ENCODE measurements around the gene GID4. TPM values are rescaled to one million over a fixed set of nuclear protein-coding genes. Genes with fewer than 3 reads are reported as not detected.
A peak's percentile ranks its signal among the peaks of the same experiment; 100 is the strongest.

Gene GID4
- total and polyA plus RNA-seq, 2 donors (not counting 1 experiment from before 2014, with no cell fraction given) = 9.0 to 10.2 TPM

GRCh38 chr17:18043491-18043890 is 4.3 kb downstream of the GID4 start:
- TF ChIP-seq CTCF (conservative IDR thresholded peaks at IDR 0.05 in 1 of 2, IDR thresholded peaks at IDR 0.05 in 1 of 2; ENCODE audit: low read depth in 1 of 2, low read length in 2 of 2) = peak in 1 of 2 donors; percentile 29
- no peak for TF ChIP-seq EZH2 (IDR thresholded peaks at IDR 0.05; ENCODE audit: low read length, missing control alignments)
- H2AFZ ChIP-seq (ENCODE audit: low read length) = no peak overlapping the region
- H3K27me3 ChIP-seq (ENCODE audit: control insufficient read depth, insufficient read depth, low read length) = no peaks in the 10 kb centered on the region
- H3K9me3 ChIP-seq (ENCODE audit: control insufficient read depth, insufficient read depth, low read depth, low read length) = no peaks in the 10 kb centered on the region
- no peak overlapping the region for H3K9ac ChIP-seq (ENCODE audit: insufficient read depth, low read length)
- H3K4me2 ChIP-seq (ENCODE audit: extremely low read depth, insufficient read depth, low read length) = no peak overlapping the region
- H3K27ac ChIP-seq (ENCODE audit: insufficient read depth, low read length) = no peak overlapping the region
- H3K4me3 ChIP-seq (replicated peaks in 1 of 4; ENCODE audit: control extremely low read depth in 1 of 4, insufficient read depth in 1 of 4, low read depth in 3 of 4, low read length in 4 of 4) = no peak overlapping the region
- H4K20me1 ChIP-seq (ENCODE audit: control insufficient read depth, extremely low read depth, insufficient read depth, low read length) = no peaks in the 10 kb centered on the region
- H3K4me1 ChIP-seq (ENCODE audit: control insufficient read depth, extremely low read depth, insufficient read depth, low read length) = peaks cover 6% of the 10 kb centered on the region
- H3K36me3 ChIP-seq (ENCODE audit: control insufficient read depth, insufficient read depth, low read length) = peaks cover 2% of the 10 kb centered on the region
- peaks cover 1% of the 10 kb centered on the region for H3K79me2 ChIP-seq (ENCODE audit: control insufficient read depth, insufficient read depth, low read length)
- peak; percentile 24 to 40 for DNase-seq (ENCODE audit: low read depth in 2 of 2)

GRCh38 chr17:18044609-18045008 is 5.4 kb downstream of the GID4 start:
- Histone ChIP-seq H3K9me3 (ENCODE audit: control insufficient read depth, insufficient read depth, low read depth, low read length) (no peaks in the 10 kb centered on the region), H3K79me2 (ENCODE audit: control insufficient read depth, insufficient read depth, low read length) (no peaks in the 10 kb centered on the region), H3K27me3 (ENCODE audit: control insufficient read depth, insufficient read depth, low read length) (no peaks in the 10 kb centered on the region), H4K20me1 (ENCODE audit: control insufficient read depth, extremely low read depth, insufficient read depth, low read length) (no peaks in the 10 kb centered on the region), H3K4me2 (ENCODE audit: extremely low read depth, insufficient read depth, low read length) (no peak overlapping the region), H2AFZ (ENCODE audit: low read length) (no peak overlapping the region), H3K9ac (ENCODE audit: insufficient read depth, low read length) (no peak overlapping the region), H3K27ac (ENCODE audit: insufficient read depth, low read length) (no peak overlapping the region), H3K36me3 (ENCODE audit: control insufficient read depth, insufficient read depth, low read length) (peaks cover 2% of the 10 kb centered on the region), H3K4me1 (ENCODE audit: control insufficient read depth, extremely low read depth, insufficient read depth, low read length) (peaks cover 6% of the 10 kb centered on the region), H3K4me3 (replicated peaks in 1 of 4; ENCODE audit: control extremely low read depth in 1 of 4, insufficient read depth in 1 of 4, low read depth in 3 of 4, low read length in 4 of 4) (no peak overlapping the region)
- no peak for DNase-seq (ENCODE audit: low read depth in 2 of 2)
- TF ChIP-seq CTCF (conservative IDR thresholded peaks at IDR 0.05 in 1 of 2, IDR thresholded peaks at IDR 0.05 in 1 of 2; ENCODE audit: low read depth in 1 of 2, low read length in 2 of 2) (no peak), EZH2 (IDR thresholded peaks at IDR 0.05; ENCODE audit: low read length, missing control alignments) (no peak)

GRCh38 chr17:18045691-18046350 is 6.6 kb downstream of the GID4 start:
- no peak overlapping the region for H3K4me3 ChIP-seq (replicated peaks in 1 of 4; ENCODE audit: control extremely low read depth in 1 of 4, insufficient read depth in 1 of 4, low read depth in 3 of 4, low read length in 4 of 4)
- no peak overlapping the region for H3K27ac ChIP-seq (ENCODE audit: insufficient read depth, low read length)
- H2AFZ ChIP-seq (ENCODE audit: low read length) = no peak overlapping the region
- DNase-seq (ENCODE audit: low read depth in 2 of 2) = no peak
- H3K4me2 ChIP-seq (ENCODE audit: extremely low read depth, insufficient read depth, low read length) = no peak overlapping the region
- H3K79me2 ChIP-seq (ENCODE audit: control insufficient read depth, insufficient read depth, low read length) = no peaks in the 10 kb centered on the region
- TF ChIP-seq CTCF (conservative IDR thresholded peaks at IDR 0.05 in 1 of 2, IDR thresholded peaks at IDR 0.05 in 1 of 2; ENCODE audit: low read depth in 1 of 2, low read length in 2 of 2) (no peak), EZH2 (IDR thresholded peaks at IDR 0.05; ENCODE audit: low read length, missing control alignments) (no peak)
- peaks cover 2% of the 10 kb centered on the region for H3K36me3 ChIP-seq (ENCODE audit: control insufficient read depth, insufficient read depth, low read length)
- no peak overlapping the region for H3K9ac ChIP-seq (ENCODE audit: insufficient read depth, low read length)
- no peaks in the 10 kb centered on the region for H4K20me1 ChIP-seq (ENCODE audit: control insufficient read depth, extremely low read depth, insufficient read depth, low read length)
- H3K4me1 ChIP-seq (ENCODE audit: control insufficient read depth, extremely low read depth, insufficient read depth, low read length) = peaks cover 2% of the 10 kb centered on the region
- no peaks in the 10 kb centered on the region for H3K9me3 ChIP-seq (ENCODE audit: control insufficient read depth, insufficient read depth, low read depth, low read length)
- no peaks in the 10 kb centered on the region for H3K27me3 ChIP-seq (ENCODE audit: control insufficient read depth, insufficient read depth, low read length)

Measured in fibroblast of lung (primary cell).